B cell (primary cell): ENCODE results near the gene ZNF277. TPM values are rescaled to one million over a fixed set of nuclear protein-coding genes. Genes with fewer than 3 reads are reported as not detected.

Source experiments
- ATAC-seq: fragments of 200-7000 bp; cut with Tn5 transposase; one replicate; pipeline ENCODE4 v1.10.0; 2021; ENCODE audit warnings: low read depth, mild to moderate bottlenecking, moderate number of reproducible peaks, moderate library complexity
- CTCF ChIA-PET: fragments of 350-600 bp; sonication (Branson Sonifier 250); formaldehyde crosslinking; loops from one replicate; lab custom pipeline; 2021; ENCODE audit warnings: antibody characterized with exemption, inconsistent platforms; lab: Charles Lee
- POLR2A ChIA-PET: fragments of 350-600 bp; sonication (Branson Sonifier 250); formaldehyde crosslinking; loops from one replicate; lab custom pipeline; 2021; ENCODE audit warnings: antibody characterized with exemption; lab: Charles Lee
- DNase-seq: peaks from one replicate; pipeline ENCODE4 v3.0.0; 2013
- H2AFZ ChIP-seq: 2 replicates; pipeline ENCODE4 v1.6.1; 2012; ENCODE audit warnings: mild to moderate bottlenecking, low read depth, low read length; ENCODE audit not compliant: insufficient read depth, poor library complexity, severe bottlenecking
- H3K27ac ChIP-seq, 2 donors: 1 replicate in 1 of 2; 2 replicates in 1 of 2; pipeline ENCODE4 v1.5.1; 2012 to 2013; ENCODE audit warnings: low read length in 2 of 2, mild to moderate bottlenecking in 2 of 2, moderate library complexity in 1 of 2
- H3K27me3 ChIP-seq, 4 experiments: fragments of 200-600 bp in 1 of 4; sonication (generic) in 1 of 4; replicated peaks in 1 of 4; 1 replicate in 2 of 4; 2 replicates in 2 of 4; pipeline versions ENCODE4 v1.6.1 to v1.7.0; 2013 to 2016; ENCODE audit warnings: low read length in 3 of 4, mild to moderate bottlenecking in 2 of 4, mixed read lengths in 1 of 4, moderate library complexity in 1 of 4; ENCODE audit not compliant: insufficient read depth in 4 of 4, control insufficient read depth in 3 of 4; ENCODE audit errors: control extremely low read depth in 1 of 4
- H3K36me3 ChIP-seq, 2 experiments: replicated peaks in 1 of 2; 1 replicate in 1 of 2; 2 replicates in 1 of 2; pipeline versions ENCODE4 v1.6.1 to v1.7.1; 2013; ENCODE audit warnings: low read length in 1 of 2; ENCODE audit not compliant: insufficient read depth in 2 of 2, control insufficient read depth in 1 of 2; ENCODE audit errors: control extremely low read depth in 1 of 2, extremely low read depth in 1 of 2
- H3K4me1 ChIP-seq, 2 donors: fragments of 200-600 bp in 1 of 2; sonication (generic) in 1 of 2; 1 replicate in 1 of 2; 2 replicates in 1 of 2; pipeline versions ENCODE4 v1.5.1 to v1.6.1; 2013 to 2017; ENCODE audit warnings: low read length in 2 of 2; ENCODE audit not compliant: control insufficient read depth in 2 of 2, insufficient read depth in 2 of 2
- H3K4me2 ChIP-seq: replicated peaks from 2 replicates; pipeline ENCODE3; 2012; ENCODE audit warnings: mild to moderate bottlenecking, low read depth, low read length; ENCODE audit not compliant: poor library complexity, severe bottlenecking
- H3K4me3 ChIP-seq, 5 experiments: fragments of 200-600 bp in 1 of 5; sonication (generic) in 1 of 5; 1 replicate in 3 of 5; 2 replicates in 2 of 5; pipeline versions ENCODE4 v1.5.1 to v1.7.0; 2011 to 2016; ENCODE audit warnings: low read length in 4 of 5, mild to moderate bottlenecking in 4 of 5, low read depth in 2 of 5, control low read depth in 1 of 5, moderate library complexity in 1 of 5; ENCODE audit not compliant: insufficient read depth in 1 of 5; ENCODE audit errors: control extremely low read depth in 1 of 5, extremely low read depth in 1 of 5
- H3K79me2 ChIP-seq: fragments of 200-600 bp; sonication (generic); one replicate; pipeline ENCODE4 v1.6.0; 2016; ENCODE audit warnings: low read length; ENCODE audit not compliant: control insufficient read depth, insufficient read depth
- H3K9ac ChIP-seq: fragments of 200-600 bp; sonication (generic); 2 replicates; pipeline ENCODE4 v1.6.1; 2017; ENCODE audit warnings: mild to moderate bottlenecking, low read length, moderate library complexity
- H3K9me3 ChIP-seq, 3 donors: one replicate each; pipeline versions ENCODE4 v1.6.1 to v1.7.1; 2013; ENCODE audit warnings: low read length in 2 of 3; ENCODE audit not compliant: control insufficient read depth in 2 of 3, insufficient read depth in 1 of 3; ENCODE audit errors: control extremely low read depth in 1 of 3
- H4K20me1 ChIP-seq: 2 replicates; pipeline ENCODE4 v1.6.0; 2012; ENCODE audit warnings: mild to moderate bottlenecking, low read length; ENCODE audit not compliant: insufficient read depth, control insufficient read depth, poor library complexity, severe bottlenecking
- H3K27ac Mint-ChIP-seq: one replicate; pipeline ENCODE4 v1.8.0; 2021; ENCODE audit warnings: mixed read lengths
- H3K27me3 Mint-ChIP-seq: one replicate; pipeline ENCODE4 v1.8.0; 2021; ENCODE audit warnings: mixed read lengths
- H3K4me1 Mint-ChIP-seq: one replicate; pipeline ENCODE4 v1.8.0; 2021; ENCODE audit warnings: mixed read lengths
- H3K4me3 Mint-ChIP-seq: one replicate; pipeline ENCODE4 v1.8.0; 2021; ENCODE audit warnings: mixed read lengths
- H3K9me3 Mint-ChIP-seq: one replicate; pipeline ENCODE4 v1.8.0; 2022; ENCODE audit warnings: mixed read lengths; ENCODE audit not compliant: insufficient read depth
- EZH2 ChIP-seq: IDR thresholded peaks from 2 replicates; pipeline ENCODE4 v1.6.1; 2012; ENCODE audit warnings: borderline replicate concordance, low read depth, mild to moderate bottlenecking, moderate library complexity, low read length; ENCODE audit not compliant: insufficient read depth, poor library complexity, severe bottlenecking
- WGBS: methylation state at CpG from one replicate; pipeline ENCODE4 v1.1.5; 2013; ENCODE audit warnings: missing lambda C conversion rate; ENCODE audit not compliant: insufficient coverage; 5-methylcytosine and 5-hydroxymethylcytosine counted together
- intact Hi-C: fragments of 100-400 bp; cut with micrococcal nuclease; formaldehyde crosslinking; loops from one replicate; pipeline ENCODE4 v1.10.0; 2022
- polyA plus RNA-seq: library from polyadenylated mRNA; depleted of rRNA; stranded (reverse); fragments of >200 nt; gene quantifications from 2 replicates; pipeline ENCODE4 v1.2.3, GENCODE V29; 2012
- total RNA-seq, 2 donors: library from RNA; stranded (reverse); fragments of 120-200 nt in 1 of 2; gene quantifications; 1 replicate in 1 of 2; 2 replicates in 1 of 2; pipeline versions ENCODE4 v1.2.3 to v1.2.4, GENCODE V29; 2013 to 2022
- TF ChIP-seq, protein P1 (sequence below): fragments of 200-600 bp; IDR thresholded peaks from one replicate; pipeline ENCODE4 v1.8.0; 2022; ENCODE audit warnings: antibody characterized with exemption, mild to moderate bottlenecking

Gene ZNF277
- total and polyA plus RNA-seq, 2 donors (not counting 1 experiment from before 2014, with no cell fraction given) = 9.5 to 18.6 TPM

DNA sequence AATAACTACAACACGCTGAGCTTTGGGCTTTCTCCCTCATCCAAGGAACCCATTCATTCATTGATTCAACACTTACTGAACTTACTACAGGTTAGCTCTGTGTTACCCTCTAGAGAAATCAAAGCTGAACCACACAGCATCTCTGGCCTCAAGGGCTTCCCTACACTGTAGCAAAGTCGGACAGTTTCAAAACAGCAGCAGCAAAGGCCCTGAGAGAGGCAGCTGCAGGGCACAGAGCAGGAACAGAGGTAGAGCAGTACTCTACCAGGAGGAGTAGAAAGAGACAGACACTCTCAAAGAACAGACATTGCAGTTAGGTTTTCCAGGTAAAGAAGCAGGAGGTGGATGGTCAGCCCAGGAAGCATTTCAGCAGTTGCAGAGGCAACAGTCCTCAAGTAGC lies 16.4 kb upstream of the ZNF277 start:
- no peak for DNase-seq
- Mint-ChIP-seq H3K9me3 (no peaks in the 10 kb centered on the region), H3K27ac (no peak overlapping the region), H3K4me1 (no peaks in the 10 kb centered on the region), H3K4me3 (no peak overlapping the region), H3K27me3 (peaks cover 18% of the 10 kb centered on the region)
- ATAC-seq = no peak
- H3K79me2 ChIP-seq = no peaks in the 10 kb centered on the region
- no peak overlapping the region for H3K4me3 ChIP-seq
- H3K9ac ChIP-seq = no peak overlapping the region
- TF ChIP-seq EZH2 = no peak
- TF ChIP-seq, protein P1, sequence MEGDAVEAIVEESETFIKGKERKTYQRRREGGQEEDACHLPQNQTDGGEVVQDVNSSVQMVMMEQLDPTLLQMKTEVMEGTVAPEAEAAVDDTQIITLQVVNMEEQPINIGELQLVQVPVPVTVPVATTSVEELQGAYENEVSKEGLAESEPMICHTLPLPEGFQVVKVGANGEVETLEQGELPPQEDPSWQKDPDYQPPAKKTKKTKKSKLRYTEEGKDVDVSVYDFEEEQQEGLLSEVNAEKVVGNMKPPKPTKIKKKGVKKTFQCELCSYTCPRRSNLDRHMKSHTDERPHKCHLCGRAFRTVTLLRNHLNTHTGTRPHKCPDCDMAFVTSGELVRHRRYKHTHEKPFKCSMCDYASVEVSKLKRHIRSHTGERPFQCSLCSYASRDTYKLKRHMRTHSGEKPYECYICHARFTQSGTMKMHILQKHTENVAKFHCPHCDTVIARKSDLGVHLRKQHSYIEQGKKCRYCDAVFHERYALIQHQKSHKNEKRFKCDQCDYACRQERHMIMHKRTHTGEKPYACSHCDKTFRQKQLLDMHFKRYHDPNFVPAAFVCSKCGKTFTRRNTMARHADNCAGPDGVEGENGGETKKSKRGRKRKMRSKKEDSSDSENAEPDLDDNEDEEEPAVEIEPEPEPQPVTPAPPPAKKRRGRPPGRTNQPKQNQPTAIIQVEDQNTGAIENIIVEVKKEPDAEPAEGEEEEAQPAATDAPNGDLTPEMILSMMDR = no peak
- H3K4me2 ChIP-seq = no peak overlapping the region
- H3K27me3 ChIP-seq = peaks cover 0 to 6% (median 2%) of the 10 kb centered on the region in 4 experiments
- ChIA-PET CTCF (no interaction called here), POLR2A (no interaction called here)
- no peak overlapping the region for H2AFZ ChIP-seq
- H3K9me3 ChIP-seq = peaks cover 0 to 2% (median 0%) of the 10 kb centered on the region in 3 donors
- intact Hi-C loops = no loop called here
- WGBS = 80% methylated on average over 2 of the region's 2 CpGs
- no peaks in the 10 kb centered on the region for H3K4me1 ChIP-seq
- H3K36me3 ChIP-seq = no peaks in the 10 kb centered on the region
- H3K27ac ChIP-seq = no peak overlapping the region
- H4K20me1 ChIP-seq = no peaks in the 10 kb centered on the region

- Histone ChIP-seq H3K79me2 (no peaks in the 10 kb centered on the region), H3K4me1 (no peaks in the 10 kb centered on the region), H3K4me3 (no peak overlapping the region), H3K9me3 (peaks cover 0 to 2% (median 0%) of the 10 kb centered on the region in 3 donors), H2AFZ (no peak overlapping the region), H3K27me3 (peaks cover 0 to 12% (median 4%) of the 10 kb centered on the region in 4 experiments), H3K36me3 (no peaks in the 10 kb centered on the region), H4K20me1 (no peaks in the 10 kb centered on the region), H3K4me2 (no peak overlapping the region), H3K27ac (no peak overlapping the region), H3K9ac (no peak overlapping the region)
- no peak for DNase-seq
- Mint-ChIP-seq H3K9me3 (no peaks in the 10 kb centered on the region), H3K27ac (no peak overlapping the region), H3K27me3 (peaks cover 31% of the 10 kb centered on the region), H3K4me3 (no peak overlapping the region), H3K4me1 (no peaks in the 10 kb centered on the region)
- intact Hi-C loops = no loop called here
- no CpG with 5 or more reads among the region's 4 CpGs for WGBS
- TF ChIP-seq, protein P1 = no peak
- TF ChIP-seq EZH2 = no peak
- CTCF ChIA-PET = interaction anchor here (0.9 kb wide), 1 partner anchor 23 kb away, joined by 3 read pairs; no protein-coding TSS in a partner anchor
- no peak for ATAC-seq
- POLR2A ChIA-PET = no interaction called here
These were observed 14.0 kb upstream of the ZNF277 start for GRCh38 chr7:112192236-112193154.
